RWPE1 (cell line): ENCODE measurements around the gene CORT.

Experiments used
- CTCF ChIA-PET: fragments of 350-600 bp; sonication (Branson Sonifier 250); formaldehyde crosslinking; extraction: SDS; loops from one replicate; lab custom pipeline; 2021; lab: Yijun Ruan, JAX
- POLR2A ChIA-PET: fragments of 400-600 bp; formaldehyde crosslinking; extraction: SDS; loops from one replicate; lab custom pipeline; 2020; ENCODE audit warnings: antibody characterized with exemption; ENCODE audit not compliant: low non-redundant PET; lab: Yijun Ruan, JAX
- DNase-seq: peaks from one replicate; pipeline ENCODE4 v3.0.0; 2012; ENCODE audit warnings: low spot score
- H3K27ac ChIP-seq: fragments of 450-650 bp; 2 replicates; pipeline ENCODE4 v1.5.1; 2017
- TF ChIP-seq, protein P1 (sequence below): fragments of 450-650 bp; conservative IDR thresholded peaks from 2 replicates; pipeline ENCODE4 v1.5.1; 2017; ENCODE audit warnings: low read depth, mild to moderate bottlenecking

CORT gene

GRCh38 chr1:10434590-10434989, 15.2 kb upstream of the CORT start:
- POLR2A ChIA-PET, result interaction anchor here (0.5 to 0.6 kb wide), 2 partner anchors 370 to 1055 kb away, joined by 6 to 7 read pairs; no protein-coding TSS in a partner anchor

GRCh38 chr1:10437052-10437451, 12.8 kb upstream of the CORT start:
- DNase-seq, result no peak
- no peak overlapping the region for H3K27ac ChIP-seq
- TF ChIP-seq, protein P1, sequence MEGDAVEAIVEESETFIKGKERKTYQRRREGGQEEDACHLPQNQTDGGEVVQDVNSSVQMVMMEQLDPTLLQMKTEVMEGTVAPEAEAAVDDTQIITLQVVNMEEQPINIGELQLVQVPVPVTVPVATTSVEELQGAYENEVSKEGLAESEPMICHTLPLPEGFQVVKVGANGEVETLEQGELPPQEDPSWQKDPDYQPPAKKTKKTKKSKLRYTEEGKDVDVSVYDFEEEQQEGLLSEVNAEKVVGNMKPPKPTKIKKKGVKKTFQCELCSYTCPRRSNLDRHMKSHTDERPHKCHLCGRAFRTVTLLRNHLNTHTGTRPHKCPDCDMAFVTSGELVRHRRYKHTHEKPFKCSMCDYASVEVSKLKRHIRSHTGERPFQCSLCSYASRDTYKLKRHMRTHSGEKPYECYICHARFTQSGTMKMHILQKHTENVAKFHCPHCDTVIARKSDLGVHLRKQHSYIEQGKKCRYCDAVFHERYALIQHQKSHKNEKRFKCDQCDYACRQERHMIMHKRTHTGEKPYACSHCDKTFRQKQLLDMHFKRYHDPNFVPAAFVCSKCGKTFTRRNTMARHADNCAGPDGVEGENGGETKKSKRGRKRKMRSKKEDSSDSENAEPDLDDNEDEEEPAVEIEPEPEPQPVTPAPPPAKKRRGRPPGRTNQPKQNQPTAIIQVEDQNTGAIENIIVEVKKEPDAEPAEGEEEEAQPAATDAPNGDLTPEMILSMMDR, result no peak
- POLR2A ChIA-PET, result interaction anchor here (0.5 to 0.6 kb wide), 2 partner anchors 18 to 488 kb away, joined by 4 to 7 read pairs; no protein-coding TSS in a partner anchor
- CTCF ChIA-PET, result interaction anchor here (0.7 kb wide), 1 partner anchor 57 kb away, joined by 4 read pairs; no protein-coding TSS in a partner anchor

More at GRCh38 chr1:10434590-10434989, 15.2 kb upstream of the CORT start:
- CTCF ChIA-PET, result no interaction called here
- no peak overlapping the region for H3K27ac ChIP-seq
- TF ChIP-seq, protein P1, result no peak
- DNase-seq, result no peak

- TF ChIP-seq, protein P1, result no peak
- H3K27ac ChIP-seq, result no peak overlapping the region
- POLR2A ChIA-PET, result no interaction called here
- DNase-seq, result no peak
- CTCF ChIA-PET, result no interaction called here
Observed at GRCh38 chr1:10438677-10439163, 11.1 kb upstream of the CORT start.

DNA sequence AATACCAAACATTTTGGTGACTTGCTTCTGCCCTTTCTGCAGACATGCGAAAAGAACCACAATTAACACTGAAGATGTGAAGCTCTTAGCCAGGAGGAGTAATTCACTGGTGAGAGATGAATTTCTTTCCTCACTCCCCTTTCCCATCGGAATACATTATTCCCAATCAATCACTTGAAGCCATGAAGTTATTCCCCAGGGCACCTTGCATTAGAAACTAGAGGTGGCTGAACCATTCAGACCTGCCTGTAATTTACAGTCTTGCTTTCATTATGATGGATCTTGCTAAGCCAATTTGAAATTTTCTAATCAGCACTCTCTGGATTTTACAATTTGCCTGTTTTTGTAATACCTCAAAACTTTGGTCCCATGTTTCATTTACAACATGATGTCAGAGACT, 9.5 kb upstream of the CORT start:
- CTCF ChIA-PET, result interaction anchor here (0.6 kb wide), 1 partner anchor 20 kb away, joined by 4 read pairs; no protein-coding TSS in a partner anchor
- no peak for DNase-seq
- H3K27ac ChIP-seq, result no peak overlapping the region
- POLR2A ChIA-PET, result no interaction called here
- TF ChIP-seq, protein P1, result no peak

DNA sequence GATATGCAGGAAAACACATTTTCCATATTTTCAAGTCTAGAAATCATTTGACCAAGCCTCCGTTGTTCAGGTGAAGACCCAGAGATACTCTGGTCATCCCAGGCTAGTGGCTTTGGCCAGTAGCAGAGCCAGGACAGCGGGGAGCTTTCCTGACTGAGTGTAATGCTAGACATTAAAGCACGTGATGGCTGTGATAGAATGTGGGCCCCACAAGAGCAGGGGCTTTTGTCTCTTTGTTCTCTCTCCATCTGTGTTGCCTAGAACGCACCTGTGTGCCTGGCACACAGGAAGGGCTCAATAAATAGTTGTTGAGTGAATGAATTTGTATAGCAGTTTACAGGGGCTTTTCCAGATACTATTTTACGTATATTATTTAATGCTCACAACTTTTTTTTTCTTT, 9.0 kb upstream of the CORT start:
- TF ChIP-seq, protein P1, result no peak
- POLR2A ChIA-PET, result no interaction called here
- CTCF ChIA-PET, result no interaction called here
- no peak overlapping the region for H3K27ac ChIP-seq
- no peak for DNase-seq

DNA sequence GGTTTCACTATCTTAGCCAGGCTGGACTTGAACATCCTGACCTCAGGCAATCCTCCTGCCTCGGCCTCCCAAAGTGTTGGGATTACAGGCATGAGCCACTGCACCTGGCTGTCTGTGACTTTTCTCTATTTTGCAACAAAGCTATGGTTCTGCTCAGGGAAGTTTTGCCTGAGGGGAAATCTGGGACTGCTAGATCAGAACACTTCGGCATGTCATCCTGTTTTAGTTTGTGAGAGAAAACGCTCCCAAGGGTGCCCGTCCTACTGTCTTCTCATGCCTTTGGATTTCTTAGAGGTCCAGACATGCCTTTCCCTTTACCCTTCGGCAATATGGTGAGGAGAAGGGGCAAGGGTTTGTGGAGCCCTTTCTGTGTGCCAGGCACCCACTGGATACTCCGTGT, 5.6 kb upstream of the CORT start:
- no peak overlapping the region; the same call in 1 of the 2 replicates for H3K27ac ChIP-seq
- ChIA-PET POLR2A (no interaction called here), CTCF (no interaction called here)
- TF ChIP-seq, protein P1, result no peak
- no peak for DNase-seq
